RWPE2 (cell line): ENCODE results near the gene EPB41L4A.
A peak's percentile ranks its signal among the peaks of the same experiment; 100 is the strongest.

ENCODE experiments used
- ATAC-seq: fragments of 200-7000 bp; cut with Tn5 transposase; 3 replicates; pipeline ENCODE4 v1.9.1; 2021; ENCODE audit warnings: low read depth
- DNase-seq: peaks from one replicate; pipeline ENCODE4 v3.0.0-alpha.2; 2020; ENCODE audit warnings: low spot score
- H3K27ac ChIP-seq: fragments of 450-650 bp; 2 replicates; pipeline ENCODE4 v1.5.1; 2017; ENCODE audit warnings: mild to moderate bottlenecking; ENCODE audit not compliant: poor library complexity, severe bottlenecking
- H3K27me3 ChIP-seq: fragments of 250-450 bp; sonication (Bioruptor Pico); 2 replicates; pipeline ENCODE4 v1.5.1; 2021; ENCODE audit warnings: mild to moderate bottlenecking, moderate library complexity; ENCODE audit not compliant: insufficient read depth, poor library complexity, severe bottlenecking
- H3K36me3 ChIP-seq: fragments of 250-450 bp; sonication (Bioruptor Pico); 2 replicates; pipeline ENCODE4 v1.5.1; 2020; ENCODE audit warnings: low read depth, mild to moderate bottlenecking, moderate library complexity
- H3K4me1 ChIP-seq: fragments of 250-450 bp; sonication (Bioruptor Pico); 2 replicates; pipeline ENCODE4 v1.5.1; 2021; ENCODE audit warnings: mild to moderate bottlenecking, moderate library complexity; ENCODE audit not compliant: insufficient read depth, poor library complexity, severe bottlenecking
- H3K4me3 ChIP-seq: fragments of 250-450 bp; sonication (Bioruptor Pico); 2 replicates; pipeline ENCODE4 v1.5.1; 2021; ENCODE audit warnings: mild to moderate bottlenecking, moderate library complexity; ENCODE audit not compliant: severe bottlenecking
- H3K9me3 ChIP-seq: fragments of 250-450 bp; sonication (Bioruptor Pico); 2 replicates; pipeline ENCODE4 v1.5.1; 2021; ENCODE audit warnings: mild to moderate bottlenecking, moderate library complexity; ENCODE audit not compliant: severe bottlenecking
- CTCF ChIP-seq: fragments of 450-650 bp; IDR thresholded peaks from one replicate; pipeline ENCODE4 v1.5.1; 2017; ENCODE audit warnings: mild to moderate bottlenecking, moderate library complexity; ENCODE audit not compliant: poor library complexity, severe bottlenecking

EPB41L4A gene

GRCh38 chr5:112316731-112317130 is 102.3 kb downstream of the EPB41L4A start:
- Histone ChIP-seq H3K36me3 (no peaks in the 10 kb centered on the region), H3K4me3 (no peak overlapping the region), H3K9me3 (no peaks in the 10 kb centered on the region), H3K4me1 (peaks cover 8% of the 10 kb centered on the region), H3K27me3 (no peaks in the 10 kb centered on the region), H3K27ac (no peak overlapping the region)
- ATAC-seq (no peak), DNase-seq (no peak)
- TF ChIP-seq CTCF, result no peak

- DNase-seq (no peak), ATAC-seq (peak; percentile 33; the same call in 1 of the 3 replicates)
- H3K4me1 ChIP-seq, result peaks cover 8% of the 10 kb centered on the region
- no peaks in the 10 kb centered on the region for H3K9me3 ChIP-seq
- no peaks in the 10 kb centered on the region for H3K36me3 ChIP-seq
- no peak overlapping the region for H3K27ac ChIP-seq
- TF ChIP-seq CTCF, result no peak
- H3K27me3 ChIP-seq, result no peaks in the 10 kb centered on the region
- H3K4me3 ChIP-seq, result no peak overlapping the region
These were observed 103.1 kb downstream of the EPB41L4A start for GRCh38 chr5:112316006-112316405.

- Histone ChIP-seq H3K36me3 (no peaks in the 10 kb centered on the region), H3K4me3 (no peak overlapping the region), H3K9me3 (no peaks in the 10 kb centered on the region), H3K4me1 (peaks cover 8% of the 10 kb centered on the region), H3K27me3 (no peaks in the 10 kb centered on the region), H3K27ac (no peak overlapping the region)
- ATAC-seq (peak; percentile 26; the same call in 1 of the 3 replicates), DNase-seq (no peak)
- TF ChIP-seq CTCF, result no peak
These were observed 106.5 kb downstream of the EPB41L4A start for GRCh38 chr5:112312295-112313275.

- no peak for TF ChIP-seq CTCF
- Histone ChIP-seq H3K4me1 (peaks cover 5% of the 10 kb centered on the region), H3K27ac (no peak overlapping the region)
These were observed 108.3 kb downstream of the EPB41L4A start for GRCh38 chr5:112310746-112311145.

GRCh38 chr5:112308608-112309007 is 110.5 kb downstream of the EPB41L4A start:
- Histone ChIP-seq H3K4me3 (no peak overlapping the region), H3K27me3 (peaks cover 5% of the 10 kb centered on the region), H3K27ac (no peak overlapping the region), H3K4me1 (peaks cover 5% of the 10 kb centered on the region), H3K9me3 (no peaks in the 10 kb centered on the region), H3K36me3 (no peaks in the 10 kb centered on the region)
- DNase-seq, result no peak
- ATAC-seq, result peak; percentile 51; the same call in 2 of the 3 replicates
- TF ChIP-seq CTCF, result no peak

More at GRCh38 chr5:112310746-112311145, 108.3 kb downstream of the EPB41L4A start:
- Histone ChIP-seq H3K36me3 (no peaks in the 10 kb centered on the region), H3K9me3 (no peaks in the 10 kb centered on the region), H3K4me3 (no peak overlapping the region), H3K27me3 (peaks cover 5% of the 10 kb centered on the region)
- DNase-seq (no peak), ATAC-seq (no peak)
